ENCODE results near the gene TMEM151B. TPM values are rescaled to one million over a fixed set of nuclear protein-coding genes. Genes with fewer than 3 reads are reported as not detected.

TMEM151B gene
- total and polyA plus RNA-seq, 2 donors, result 0.09 to 0.50 TPM

DNA sequence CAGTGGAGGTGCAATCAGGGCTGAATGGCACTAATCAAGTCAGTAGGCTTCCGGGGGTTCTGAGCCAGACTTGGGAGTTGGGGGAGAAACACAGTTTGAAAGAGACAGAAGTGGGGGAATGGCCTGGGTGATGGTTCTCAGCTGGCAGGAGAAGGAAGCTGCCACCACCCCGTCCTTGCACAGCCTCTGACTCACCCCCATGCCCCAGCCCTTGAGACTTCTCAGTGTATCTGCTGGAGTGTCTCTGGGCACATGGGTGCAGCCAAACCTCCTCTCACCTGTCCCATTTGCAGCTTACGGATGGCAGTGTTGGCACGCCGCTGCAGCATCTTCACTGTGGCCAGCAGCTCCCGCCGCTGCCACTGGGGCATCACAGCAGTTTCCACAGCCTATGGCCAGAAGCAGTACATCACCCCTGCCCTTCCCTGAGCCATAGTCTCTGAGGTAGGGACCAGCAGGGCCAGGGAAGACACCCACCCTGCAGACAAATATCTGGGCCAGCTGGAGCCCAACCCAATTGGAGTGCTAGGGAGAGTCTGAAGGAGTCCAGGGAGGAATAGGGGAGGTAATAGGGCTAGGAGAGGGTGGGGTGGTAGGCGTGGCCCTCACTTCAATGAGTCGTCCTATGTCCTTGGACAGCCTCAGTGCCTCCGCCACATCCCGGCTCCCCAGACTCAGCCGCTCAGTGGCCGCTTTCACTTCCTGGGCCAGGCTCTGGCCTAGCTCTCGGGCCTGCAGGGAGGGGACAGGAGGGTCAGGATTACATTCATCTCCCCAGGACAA is 31.7 kb downstream of the TMEM151B start:
- DNase-seq (ENCODE audit: low read depth in 6 of 9, low spot score in 9 of 9), result no peak
- Histone ChIP-seq H3K9me3 (ENCODE audit: control insufficient read depth in 2 of 2, insufficient read depth in 1 of 2, low read length in 1 of 2) (peaks cover 0 to 1% of the 10 kb centered on the region in 2 donors), H3K27me3 (ENCODE audit: control insufficient read depth in 2 of 2, insufficient read depth in 1 of 2, low read length in 1 of 2) (peaks cover 15 to 22% of the 10 kb centered on the region in 2 donors), H3K27ac (ENCODE audit: low read depth in 1 of 2, low read length in 1 of 2) (no peak overlapping the region), H3K36me3 (ENCODE audit: control insufficient read depth in 2 of 2, insufficient read depth in 2 of 2, low read length in 1 of 2) (peaks cover 63 to 69% of the 10 kb centered on the region in 2 donors), H3K4me3 (ENCODE audit: low read length in 2 of 2) (no peak overlapping the region), H3K4me1 (ENCODE audit: control insufficient read depth in 2 of 2, insufficient read depth in 2 of 2, low read length in 2 of 2) (peaks cover 2 to 8% of the 10 kb centered on the region in 2 donors)
- WGBS, result 98% methylated on average over 14 of the region's 14 CpGs

DNA sequence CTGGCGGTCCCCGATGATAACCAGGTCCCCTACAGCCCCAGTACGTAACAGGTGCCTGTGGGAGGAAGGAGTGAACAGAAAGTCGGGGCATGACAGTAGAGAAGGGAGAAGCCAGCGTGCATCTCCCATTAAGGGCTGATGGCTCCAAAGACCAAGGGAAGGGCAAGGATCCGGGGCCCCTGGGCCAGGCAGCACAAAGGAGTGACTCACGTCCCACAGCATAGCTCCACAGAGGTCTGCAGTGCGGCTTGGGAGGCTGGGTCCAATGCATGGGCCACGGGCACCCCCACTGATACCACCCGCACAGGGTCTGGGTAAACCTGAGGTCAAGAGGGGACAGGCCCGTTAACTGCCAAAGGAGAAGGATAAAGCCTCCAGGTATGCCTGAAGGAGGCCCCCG is 32.6 kb downstream of the TMEM151B start:
- H3K27ac ChIP-seq (ENCODE audit: low read depth in 1 of 2, low read length in 1 of 2), result no peak overlapping the region
- peaks cover 6 to 14% of the 10 kb centered on the region in 2 donors for H3K27me3 ChIP-seq (ENCODE audit: control insufficient read depth in 2 of 2, insufficient read depth in 1 of 2, low read length in 1 of 2)
- peaks cover 70 to 77% of the 10 kb centered on the region in 2 donors for H3K36me3 ChIP-seq (ENCODE audit: control insufficient read depth in 2 of 2, insufficient read depth in 2 of 2, low read length in 1 of 2)
- H3K9me3 ChIP-seq (ENCODE audit: control insufficient read depth in 2 of 2, insufficient read depth in 1 of 2, low read length in 1 of 2), result peaks cover 0 to 1% of the 10 kb centered on the region in 2 donors
- no peak for DNase-seq (ENCODE audit: low read depth in 6 of 9, low spot score in 9 of 9)
- peaks cover 0 to 2% of the 10 kb centered on the region in 2 donors for H3K4me1 ChIP-seq (ENCODE audit: control insufficient read depth in 2 of 2, insufficient read depth in 2 of 2, low read length in 2 of 2)
- no peak overlapping the region for H3K4me3 ChIP-seq (ENCODE audit: low read length in 2 of 2)
- WGBS, result 98% methylated on average over 12 of the region's 12 CpGs

DNA sequence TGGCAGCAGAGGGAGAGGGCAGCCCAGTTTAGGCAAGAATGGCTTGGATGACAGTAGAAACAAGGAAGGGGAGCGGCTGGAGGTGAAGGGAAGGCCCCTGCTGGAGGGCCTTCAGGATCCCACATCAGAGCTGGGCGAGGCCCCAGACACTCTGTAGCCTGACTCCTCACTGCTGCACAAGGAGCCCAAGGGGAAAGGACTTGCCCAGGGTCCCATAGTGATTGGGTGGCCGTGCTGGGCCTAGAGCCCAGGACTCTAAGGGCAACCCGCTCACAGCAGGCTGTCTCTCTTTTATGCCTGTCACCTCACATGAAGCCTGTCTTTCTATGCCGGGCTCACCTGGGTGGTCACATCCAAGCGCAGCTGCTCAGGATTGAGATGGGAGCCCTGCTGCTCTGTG is 33.6 kb downstream of the TMEM151B start:
- DNase-seq (ENCODE audit: low read depth in 6 of 9, low spot score in 9 of 9), result no peak
- no peak overlapping the region for H3K27ac ChIP-seq (ENCODE audit: low read depth in 1 of 2, low read length in 1 of 2)
- peaks cover 75 to 79% of the 10 kb centered on the region in 2 donors for H3K36me3 ChIP-seq (ENCODE audit: control insufficient read depth in 2 of 2, insufficient read depth in 2 of 2, low read length in 1 of 2)
- 98% methylated on average over 6 of the region's 6 CpGs for WGBS
- H3K4me3 ChIP-seq (ENCODE audit: low read length in 2 of 2), result no peak overlapping the region
- peaks cover 0 to 4% of the 10 kb centered on the region in 2 donors for H3K27me3 ChIP-seq (ENCODE audit: control insufficient read depth in 2 of 2, insufficient read depth in 1 of 2, low read length in 1 of 2)
- no peaks in the 10 kb centered on the region for H3K4me1 ChIP-seq (ENCODE audit: control insufficient read depth in 2 of 2, insufficient read depth in 2 of 2, low read length in 2 of 2)
- peaks cover 0 to 1% of the 10 kb centered on the region in 2 donors for H3K9me3 ChIP-seq (ENCODE audit: control insufficient read depth in 2 of 2, insufficient read depth in 1 of 2, low read length in 1 of 2)

DNA sequence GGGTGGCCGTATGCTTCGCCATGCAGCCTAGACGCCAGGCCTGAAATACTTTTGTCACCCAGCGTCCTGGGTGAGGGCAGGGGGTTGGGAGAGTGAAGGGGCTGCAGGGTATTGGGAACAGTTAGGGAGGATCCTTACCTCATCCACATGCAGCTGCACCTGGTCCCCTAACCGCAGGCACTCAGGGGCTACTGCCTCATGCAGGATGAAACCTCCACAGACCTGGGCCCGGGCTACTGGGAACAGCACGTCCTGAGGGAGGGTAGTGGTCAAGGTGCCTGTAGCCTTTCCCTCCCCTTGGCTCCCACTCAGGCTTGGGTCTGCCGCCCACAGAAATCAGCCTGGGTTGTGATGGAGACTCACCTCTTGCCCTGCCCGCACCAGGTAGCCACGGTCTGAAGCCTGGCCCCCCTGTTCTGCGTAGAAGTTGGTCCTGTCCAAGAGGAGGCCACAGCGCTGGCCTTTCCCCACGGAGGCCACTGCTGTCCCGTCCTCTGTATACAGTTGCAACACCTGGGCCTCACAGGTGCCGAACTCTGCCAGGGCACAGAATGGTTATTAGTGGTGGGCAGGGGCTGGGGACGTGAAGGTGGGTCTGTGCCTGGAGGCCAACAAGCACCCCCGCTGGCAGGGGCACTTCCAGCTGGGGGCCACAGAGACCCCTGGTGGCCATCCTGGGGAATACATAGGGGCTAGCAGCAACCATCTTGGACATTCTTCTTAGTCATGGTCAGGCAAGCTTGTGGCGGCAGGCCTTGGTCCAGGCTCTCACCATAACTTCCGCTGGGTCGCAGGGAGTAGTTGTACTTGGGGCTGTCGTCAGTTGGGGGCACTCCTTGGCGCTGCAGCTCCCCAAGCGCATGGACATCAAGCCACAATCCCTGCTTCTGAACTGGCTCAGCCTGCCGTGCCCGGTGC is 34.3 kb downstream of the TMEM151B start:
- peaks cover 0 to 1% of the 10 kb centered on the region in 2 donors for H3K9me3 ChIP-seq (ENCODE audit: control insufficient read depth in 2 of 2, insufficient read depth in 1 of 2, low read length in 1 of 2)
- H3K4me3 ChIP-seq (ENCODE audit: low read length in 2 of 2), result no peak overlapping the region
- no peaks in the 10 kb centered on the region for H3K4me1 ChIP-seq (ENCODE audit: control insufficient read depth in 2 of 2, insufficient read depth in 2 of 2, low read length in 2 of 2)
- 92% methylated on average over 25 of the region's 25 CpGs for WGBS
- peaks cover 82 to 86% of the 10 kb centered on the region in 2 donors for H3K36me3 ChIP-seq (ENCODE audit: control insufficient read depth in 2 of 2, insufficient read depth in 2 of 2, low read length in 1 of 2)
- H3K27ac ChIP-seq (ENCODE audit: low read depth in 1 of 2, low read length in 1 of 2), result no peak overlapping the region
- H3K27me3 ChIP-seq (ENCODE audit: control insufficient read depth in 2 of 2, insufficient read depth in 1 of 2, low read length in 1 of 2), result no peaks in the 10 kb centered on the region
- peak in 4 of 9 donors; percentile 21 to 34 (median 31) for DNase-seq (ENCODE audit: low read depth in 6 of 9, low spot score in 9 of 9)

DNA sequence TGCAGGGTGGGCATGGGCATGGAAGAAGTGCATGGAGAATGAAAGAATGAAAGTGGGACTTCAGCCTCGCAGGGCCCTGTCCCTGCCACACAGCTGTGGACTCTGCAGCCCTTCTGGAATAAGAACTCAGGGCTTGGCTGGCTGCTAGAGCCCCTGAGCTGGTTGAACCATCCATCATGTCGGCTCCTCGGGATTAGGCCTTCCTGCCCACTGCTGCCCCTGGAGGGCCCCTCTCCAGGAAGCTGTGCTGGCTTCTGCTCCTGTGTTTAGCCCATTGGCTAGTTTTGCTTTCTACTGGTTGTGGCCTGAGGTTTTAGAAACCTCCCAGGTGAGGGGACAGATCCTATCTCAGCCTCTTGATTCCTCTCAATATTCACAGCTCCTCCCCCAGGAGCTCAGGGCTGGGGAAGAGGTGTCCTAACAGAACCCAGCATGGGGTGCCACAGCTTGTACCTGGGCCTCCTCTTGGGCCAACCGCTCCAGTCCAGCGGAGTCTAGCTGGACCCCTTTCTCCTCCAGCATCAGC is 35.0 kb downstream of the TMEM151B start:
- Histone ChIP-seq H3K4me3 (ENCODE audit: low read length in 2 of 2) (no peak overlapping the region), H3K27me3 (ENCODE audit: control insufficient read depth in 2 of 2, insufficient read depth in 1 of 2, low read length in 1 of 2) (no peaks in the 10 kb centered on the region), H3K36me3 (ENCODE audit: control insufficient read depth in 2 of 2, insufficient read depth in 2 of 2, low read length in 1 of 2) (peaks cover 87 to 89% of the 10 kb centered on the region in 2 donors), H3K4me1 (ENCODE audit: control insufficient read depth in 2 of 2, insufficient read depth in 2 of 2, low read length in 2 of 2) (no peaks in the 10 kb centered on the region), H3K9me3 (ENCODE audit: control insufficient read depth in 2 of 2, insufficient read depth in 1 of 2, low read length in 1 of 2) (peaks cover 0 to 1% of the 10 kb centered on the region in 2 donors), H3K27ac (ENCODE audit: low read depth in 1 of 2, low read length in 1 of 2) (no peak overlapping the region)
- DNase-seq (ENCODE audit: low read depth in 6 of 9, low spot score in 9 of 9), result no peak
- 96% methylated on average over 5 of the region's 5 CpGs for WGBS

DNA sequence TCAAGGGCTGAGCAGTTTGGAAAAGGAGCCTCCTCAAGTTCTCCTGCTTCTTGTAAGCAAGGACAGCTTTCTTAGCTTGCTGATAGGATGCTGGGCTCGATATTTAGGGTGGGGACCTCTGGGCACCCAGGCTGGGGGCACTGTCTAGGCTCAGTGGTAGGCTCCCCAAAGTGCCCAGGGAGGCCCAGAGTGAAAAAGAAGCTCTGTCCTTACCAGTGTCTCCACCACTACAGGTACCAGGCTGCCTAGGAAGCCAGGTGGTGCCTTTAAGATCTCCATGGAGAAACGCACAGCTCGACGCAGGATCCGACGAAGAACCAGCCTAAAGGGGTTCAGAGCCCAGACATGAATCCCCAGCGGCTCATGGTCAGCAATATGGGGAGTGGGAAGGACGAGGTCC is 36.5 kb downstream of the TMEM151B start:
- Histone ChIP-seq H3K4me1 (ENCODE audit: control insufficient read depth in 2 of 2, insufficient read depth in 2 of 2, low read length in 2 of 2) (no peaks in the 10 kb centered on the region), H3K27me3 (ENCODE audit: control insufficient read depth in 2 of 2, insufficient read depth in 1 of 2, low read length in 1 of 2) (no peaks in the 10 kb centered on the region), H3K4me3 (ENCODE audit: low read length in 2 of 2) (no peak overlapping the region), H3K9me3 (ENCODE audit: control insufficient read depth in 2 of 2, insufficient read depth in 1 of 2, low read length in 1 of 2) (no peaks in the 10 kb centered on the region), H3K36me3 (ENCODE audit: control insufficient read depth in 2 of 2, insufficient read depth in 2 of 2, low read length in 1 of 2) (peaks cover 77 to 91% of the 10 kb centered on the region in 2 donors), H3K27ac (ENCODE audit: low read depth in 1 of 2, low read length in 1 of 2) (no peak overlapping the region)
- no peak for DNase-seq (ENCODE audit: low read depth in 6 of 9, low spot score in 9 of 9)
- 99% methylated on average over 8 of the region's 8 CpGs for WGBS

DNA sequence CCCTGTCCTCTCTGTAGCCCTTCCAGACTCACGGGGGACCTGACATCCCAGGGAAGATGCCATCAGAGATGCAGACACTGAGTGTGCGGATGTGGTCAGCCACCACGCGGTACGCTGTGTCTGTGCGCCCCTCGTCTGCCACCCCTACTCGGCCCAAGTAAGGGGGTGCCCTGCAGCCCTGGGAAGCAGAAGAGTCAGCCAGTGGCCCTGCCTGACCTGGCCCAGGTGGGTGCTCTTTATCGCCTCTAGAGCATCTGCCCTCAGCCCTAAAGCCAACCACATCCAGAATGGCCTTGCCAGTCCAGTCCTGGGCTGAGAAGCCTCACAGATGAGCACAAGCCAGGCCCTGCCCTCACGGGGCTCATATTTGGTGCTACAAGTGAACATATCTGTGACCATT is 37.0 kb downstream of the TMEM151B start:
- H3K27ac ChIP-seq (ENCODE audit: low read depth in 1 of 2, low read length in 1 of 2), result no peak overlapping the region
- DNase-seq (ENCODE audit: low read depth in 6 of 9, low spot score in 9 of 9), result no peak
- no peaks in the 10 kb centered on the region for H3K9me3 ChIP-seq (ENCODE audit: control insufficient read depth in 2 of 2, insufficient read depth in 1 of 2, low read length in 1 of 2)
- peaks cover 72 to 87% of the 10 kb centered on the region in 2 donors for H3K36me3 ChIP-seq (ENCODE audit: control insufficient read depth in 2 of 2, insufficient read depth in 2 of 2, low read length in 1 of 2)
- peaks cover 3% of the 10 kb centered on the region in 2 donors for H3K4me1 ChIP-seq (ENCODE audit: control insufficient read depth in 2 of 2, insufficient read depth in 2 of 2, low read length in 2 of 2)
- WGBS, result 97% methylated on average over 10 of the region's 10 CpGs
- H3K27me3 ChIP-seq (ENCODE audit: control insufficient read depth in 2 of 2, insufficient read depth in 1 of 2, low read length in 1 of 2), result no peaks in the 10 kb centered on the region
- H3K4me3 ChIP-seq (ENCODE audit: low read length in 2 of 2), result no peak overlapping the region

DNA sequence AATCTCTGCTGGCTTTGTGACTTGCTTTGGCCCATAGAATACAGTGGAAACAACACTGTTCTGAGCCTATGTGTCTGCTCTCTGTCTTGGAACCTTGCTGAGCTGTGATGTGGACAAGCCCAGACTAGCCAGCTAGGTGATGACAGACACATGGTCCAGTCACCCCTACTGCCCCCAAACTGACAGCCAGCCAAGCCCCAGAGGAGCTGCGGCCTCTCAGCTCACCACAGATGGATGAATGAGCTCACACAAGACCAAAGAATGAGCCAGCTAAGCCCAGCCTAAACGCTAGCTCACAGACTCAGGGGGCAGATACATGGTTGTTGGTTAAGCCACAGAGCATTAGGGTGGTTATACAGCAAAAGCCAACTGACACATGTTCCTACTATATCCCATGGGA is 38.8 kb downstream of the TMEM151B start:
- H3K36me3 ChIP-seq (ENCODE audit: control insufficient read depth in 2 of 2, insufficient read depth in 2 of 2, low read length in 1 of 2), result peaks cover 53 to 69% of the 10 kb centered on the region in 2 donors
- H3K4me1 ChIP-seq (ENCODE audit: control insufficient read depth in 2 of 2, insufficient read depth in 2 of 2, low read length in 2 of 2), result peaks cover 7 to 10% of the 10 kb centered on the region in 2 donors
- no peak for DNase-seq (ENCODE audit: low read depth in 6 of 9, low spot score in 9 of 9)
- H3K4me3 ChIP-seq (ENCODE audit: low read length in 2 of 2), result no peak overlapping the region
- no peak overlapping the region for H3K27ac ChIP-seq (ENCODE audit: low read depth in 1 of 2, low read length in 1 of 2)
- no peaks in the 10 kb centered on the region for H3K27me3 ChIP-seq (ENCODE audit: control insufficient read depth in 2 of 2, insufficient read depth in 1 of 2, low read length in 1 of 2)
- WGBS, result 94% methylated on average over 2 of the region's 2 CpGs
- H3K9me3 ChIP-seq (ENCODE audit: control insufficient read depth in 2 of 2, insufficient read depth in 1 of 2, low read length in 1 of 2), result no peaks in the 10 kb centered on the region

DNA sequence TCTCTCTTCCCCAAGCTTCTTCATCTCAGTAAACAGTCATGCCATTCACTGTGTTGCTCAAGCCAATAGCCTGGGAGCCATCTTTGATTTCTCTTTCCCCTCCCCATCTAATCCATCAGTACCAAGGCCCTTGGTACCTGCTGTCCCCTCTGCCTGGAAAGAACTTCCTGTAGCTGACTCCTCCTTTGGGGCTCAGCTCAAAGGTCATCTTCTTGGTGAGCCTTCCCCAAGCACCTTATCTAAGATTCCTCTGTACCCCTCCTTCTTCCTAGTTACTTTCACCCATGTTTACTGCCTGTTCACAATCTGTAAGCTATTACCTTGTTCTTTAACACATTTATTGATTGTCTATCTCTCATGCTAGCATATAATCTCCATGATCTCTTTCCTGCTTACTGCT is 39.4 kb downstream of the TMEM151B start:
- no peaks in the 10 kb centered on the region for H3K9me3 ChIP-seq (ENCODE audit: control insufficient read depth in 2 of 2, insufficient read depth in 1 of 2, low read length in 1 of 2)
- no peak overlapping the region for H3K4me3 ChIP-seq (ENCODE audit: low read length in 2 of 2)
- no peak for DNase-seq (ENCODE audit: low read depth in 6 of 9, low spot score in 9 of 9)
- H3K4me1 ChIP-seq (ENCODE audit: control insufficient read depth in 2 of 2, insufficient read depth in 2 of 2, low read length in 2 of 2), result peaks cover 7 to 10% of the 10 kb centered on the region in 2 donors
- H3K27ac ChIP-seq (ENCODE audit: low read depth in 1 of 2, low read length in 1 of 2), result no peak overlapping the region
- no peaks in the 10 kb centered on the region for H3K27me3 ChIP-seq (ENCODE audit: control insufficient read depth in 2 of 2, insufficient read depth in 1 of 2, low read length in 1 of 2)
- H3K36me3 ChIP-seq (ENCODE audit: control insufficient read depth in 2 of 2, insufficient read depth in 2 of 2, low read length in 1 of 2), result peaks cover 48 to 63% of the 10 kb centered on the region in 2 donors
